Keratinocyte (primary cell): ENCODE results near the gene ARL6IP5. TPM values are rescaled to one million over a fixed set of nuclear protein-coding genes. Genes with fewer than 3 reads are reported as not detected.

ENCODE experiments used
- DNase-seq: peaks from one replicate; pipeline ENCODE4 v3.0.0-alpha.2; 2011; ENCODE audit warnings: low read depth, missing footprints, low spot score
- FAIRE-seq: peaks from 2 replicates; lab custom pipeline; 2011; peaks lifted over from hg19 to GRCh38; lab: Jason Lieb, UNC
- H2AFZ ChIP-seq: 2 replicates; pipeline ENCODE4 v1.6.0; 2012; ENCODE audit warnings: low read length, control low read depth, inconsistent platforms; ENCODE audit not compliant: control insufficient read depth
- H3K27ac ChIP-seq: 2 replicates; pipeline ENCODE4 v1.5.1; 2011; ENCODE audit warnings: low read length; ENCODE audit not compliant: control insufficient read depth, insufficient read depth
- H3K27me3 ChIP-seq: 3 replicates; pipeline ENCODE4 v1.6.0; 2011; ENCODE audit warnings: low read length; ENCODE audit not compliant: control insufficient read depth, insufficient read depth; ENCODE audit errors: extremely low read depth
- H3K36me3 ChIP-seq, 2 experiments: 2 replicates in 1 of 2; 3 replicates in 1 of 2; pipeline ENCODE4 v1.5.1; 2011; ENCODE audit warnings: low read length in 2 of 2, mild to moderate bottlenecking in 1 of 2; ENCODE audit not compliant: control insufficient read depth in 2 of 2, insufficient read depth in 2 of 2; ENCODE audit errors: extremely low read depth in 1 of 2
- H3K4me1 ChIP-seq: 3 replicates; pipeline ENCODE4 v1.5.1; 2011; ENCODE audit warnings: low read length; ENCODE audit not compliant: control insufficient read depth, insufficient read depth; ENCODE audit errors: extremely low read depth
- H3K4me2 ChIP-seq: 3 replicates; pipeline ENCODE4 v1.6.0; 2011; ENCODE audit warnings: low read depth, low read length; ENCODE audit not compliant: control insufficient read depth, insufficient read depth; ENCODE audit errors: extremely low read depth
- H3K4me3 ChIP-seq, 3 experiments: fragments of 200-600 bp in 1 of 3; sonication (generic) in 1 of 3; 2 replicates in 2 of 3; 3 replicates in 1 of 3; pipeline ENCODE4 v1.5.1; 2011 to 2016; ENCODE audit warnings: low read length in 3 of 3, mild to moderate bottlenecking in 3 of 3, control low read depth in 2 of 3, inconsistent platforms in 1 of 3, low read depth in 1 of 3, mixed read lengths in 1 of 3, mixed run types in 1 of 3, moderate library complexity in 1 of 3; ENCODE audit not compliant: control insufficient read depth in 2 of 3, insufficient read depth in 2 of 3; ENCODE audit errors: extremely low read depth in 1 of 3
- H3K79me2 ChIP-seq: 2 replicates; pipeline ENCODE4 v1.6.0; 2012; ENCODE audit warnings: low read length; ENCODE audit not compliant: control insufficient read depth, insufficient read depth
- H3K9ac ChIP-seq: 3 replicates; pipeline ENCODE4 v1.6.0; 2011; ENCODE audit warnings: low read length; ENCODE audit not compliant: control insufficient read depth, insufficient read depth; ENCODE audit errors: extremely low read depth
- H3K9me1 ChIP-seq: 3 replicates; pipeline ENCODE4 v1.6.0; 2011; ENCODE audit warnings: low read length; ENCODE audit not compliant: control insufficient read depth, insufficient read depth; ENCODE audit errors: extremely low read depth
- H3K9me3 ChIP-seq: 2 replicates; pipeline ENCODE4 v1.5.1; 2012; ENCODE audit warnings: low read depth, low read length; ENCODE audit not compliant: control insufficient read depth
- H4K20me1 ChIP-seq: 3 replicates; pipeline ENCODE4 v1.6.0; 2011; ENCODE audit warnings: low read length; ENCODE audit not compliant: control insufficient read depth, insufficient read depth; ENCODE audit errors: extremely low read depth
- EZH2 ChIP-seq: IDR thresholded peaks from one replicate; pipeline ENCODE4 v1.6.1; 2012; ENCODE audit warnings: inconsistent platforms, mild to moderate bottlenecking, low read length, moderate library complexity
- dilution Hi-C: fragments of 300-500 bp; cut with MboI; formaldehyde crosslinking; loops from one replicate; pipeline ENCODE4 v1.7.0; 2020; ENCODE audit warnings: low sequenced_read_pairs; ENCODE audit not compliant: extremely low pct_ligation_motif_present
- polyA plus RNA-seq, 5 experiments: library from polyadenylated mRNA; depleted of rRNA in 3 of 5; stranded (reverse) in 3 of 5; stranded (forward) in 1 of 5; unstranded in 1 of 5; fragments of >200 nt; gene quantifications; 1 replicate in 1 of 5; 2 replicates in 3 of 5; 3 replicates in 1 of 5; pipeline versions ENCODE4 v1.2.1 to v1.2.3, GENCODE V29; 2011 to 2012; ENCODE audit warnings: missing spikeins in 2 of 5, low read depth in 1 of 5, low replicate concordance in 1 of 5
- TF ChIP-seq, protein P1 (sequence below), 3 experiments: IDR thresholded peaks in 1 of 3; conservative IDR thresholded peaks in 1 of 3; optimal IDR thresholded peaks in 1 of 3; 2 replicates in 2 of 3; 3 replicates in 1 of 3; pipeline versions ENCODE3 to v1.5.1; 2011; ENCODE audit warnings: low read length in 3 of 3, mild to moderate bottlenecking in 3 of 3, moderate library complexity in 2 of 3, control low read depth in 1 of 3, inconsistent platforms in 1 of 3; ENCODE audit not compliant: insufficient read depth in 2 of 3; ENCODE audit errors: extremely low read depth in 1 of 3

The ARL6IP5 gene
- polyA plus RNA-seq, 1 donor (not counting 4 experiments of a cell fraction or from before 2014, with no cell fraction given), result 112 TPM

DNA sequence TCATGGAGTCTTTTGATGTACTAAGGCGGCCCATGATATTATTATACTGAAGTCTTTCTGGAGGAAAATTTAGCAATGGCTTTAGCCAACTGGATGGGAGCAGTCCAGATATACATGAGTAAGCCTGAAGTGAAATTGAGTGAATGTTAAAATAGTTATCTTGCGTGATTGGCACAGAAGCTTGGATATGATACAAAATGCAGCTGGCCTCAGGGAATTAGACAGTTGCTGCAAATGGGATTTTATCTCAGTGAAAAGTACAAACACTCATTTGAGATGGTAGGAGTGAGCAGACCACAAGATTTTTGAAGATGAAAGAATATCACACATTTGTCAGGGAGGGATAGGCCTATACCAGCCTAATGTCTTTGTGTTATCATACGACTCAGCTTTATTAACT lies 28.8 kb downstream of the ARL6IP5 start:
- H3K4me3 ChIP-seq, result no peak overlapping the region
- H3K9me1 ChIP-seq, result no peaks in the 10 kb centered on the region
- H3K27me3 ChIP-seq, result no peaks in the 10 kb centered on the region
- H3K36me3 ChIP-seq, result no peaks in the 10 kb centered on the region
- H3K4me1 ChIP-seq, result peaks cover 19% of the 10 kb centered on the region
- TF ChIP-seq, protein P1, sequence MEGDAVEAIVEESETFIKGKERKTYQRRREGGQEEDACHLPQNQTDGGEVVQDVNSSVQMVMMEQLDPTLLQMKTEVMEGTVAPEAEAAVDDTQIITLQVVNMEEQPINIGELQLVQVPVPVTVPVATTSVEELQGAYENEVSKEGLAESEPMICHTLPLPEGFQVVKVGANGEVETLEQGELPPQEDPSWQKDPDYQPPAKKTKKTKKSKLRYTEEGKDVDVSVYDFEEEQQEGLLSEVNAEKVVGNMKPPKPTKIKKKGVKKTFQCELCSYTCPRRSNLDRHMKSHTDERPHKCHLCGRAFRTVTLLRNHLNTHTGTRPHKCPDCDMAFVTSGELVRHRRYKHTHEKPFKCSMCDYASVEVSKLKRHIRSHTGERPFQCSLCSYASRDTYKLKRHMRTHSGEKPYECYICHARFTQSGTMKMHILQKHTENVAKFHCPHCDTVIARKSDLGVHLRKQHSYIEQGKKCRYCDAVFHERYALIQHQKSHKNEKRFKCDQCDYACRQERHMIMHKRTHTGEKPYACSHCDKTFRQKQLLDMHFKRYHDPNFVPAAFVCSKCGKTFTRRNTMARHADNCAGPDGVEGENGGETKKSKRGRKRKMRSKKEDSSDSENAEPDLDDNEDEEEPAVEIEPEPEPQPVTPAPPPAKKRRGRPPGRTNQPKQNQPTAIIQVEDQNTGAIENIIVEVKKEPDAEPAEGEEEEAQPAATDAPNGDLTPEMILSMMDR (optimal IDR thresholded peaks at IDR 0.05 in 1 of 3, IDR thresholded peaks at IDR 0.05 in 1 of 3, conservative IDR thresholded peaks at IDR 0.05 in 1 of 3; ENCODE audit: extremely low read depth in 1 of 3, insufficient read depth in 2 of 3, low read length in 3 of 3), result no peak
- no peak for TF ChIP-seq EZH2
- dilution Hi-C loops, result no loop called here
- no peaks in the 10 kb centered on the region for H3K79me2 ChIP-seq
- no peak overlapping the region for H2AFZ ChIP-seq
- FAIRE-seq (no peak), DNase-seq (no peak)
- H3K4me2 ChIP-seq, result no peak overlapping the region
- H3K9ac ChIP-seq, result no peak overlapping the region
- no peak overlapping the region for H3K27ac ChIP-seq
- H4K20me1 ChIP-seq, result no peaks in the 10 kb centered on the region
- no peaks in the 10 kb centered on the region for H3K9me3 ChIP-seq

DNA sequence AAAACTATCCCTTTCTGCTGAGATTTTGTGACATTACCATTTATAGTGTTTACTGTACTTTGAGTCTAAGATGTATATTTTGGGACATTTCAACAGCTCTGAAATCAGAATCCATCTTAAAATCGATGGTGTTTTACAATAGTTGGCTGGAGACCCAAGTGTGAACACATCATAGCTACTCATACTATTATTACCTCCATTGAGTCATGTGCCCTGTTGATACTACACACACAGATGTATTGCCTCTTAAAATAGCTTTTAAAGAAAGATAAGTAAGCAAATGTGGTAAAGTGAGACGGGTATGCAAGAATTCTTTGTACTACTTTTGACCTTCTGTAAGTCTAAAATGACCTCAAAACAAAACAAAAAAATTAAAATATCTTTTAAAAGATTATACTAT lies 31.0 kb downstream of the ARL6IP5 start:
- Histone ChIP-seq H3K79me2 (no peaks in the 10 kb centered on the region), H3K27ac (no peak overlapping the region), H4K20me1 (no peaks in the 10 kb centered on the region), H3K36me3 (no peaks in the 10 kb centered on the region), H3K27me3 (no peaks in the 10 kb centered on the region), H3K9ac (no peak overlapping the region), H3K9me3 (no peaks in the 10 kb centered on the region), H3K4me3 (no peak overlapping the region), H3K9me1 (no peaks in the 10 kb centered on the region), H3K4me1 (peaks cover 19% of the 10 kb centered on the region), H2AFZ (no peak overlapping the region), H3K4me2 (no peak overlapping the region)
- DNase-seq (peak; percentile 23), FAIRE-seq (peak; percentile 77)
- TF ChIP-seq, protein P1 (optimal IDR thresholded peaks at IDR 0.05 in 1 of 3, IDR thresholded peaks at IDR 0.05 in 1 of 3, conservative IDR thresholded peaks at IDR 0.05 in 1 of 3; ENCODE audit: extremely low read depth in 1 of 3, insufficient read depth in 2 of 3, low read length in 3 of 3), result no peak
- TF ChIP-seq EZH2, result no peak
- dilution Hi-C loops, result no loop called here
